A549 treated with CpdA at 1 μM for 4 hours (cell line): ENCODE results near the gene DMRTC2. TPM values are rescaled to one million over a fixed set of nuclear protein-coding genes. Genes with fewer than 3 reads are reported as not detected.

Source experiments
- total RNA-seq: library from RNA; stranded (reverse); fragments of 200-300 nt; extraction: Qiagen RNA extraction; gene quantifications from 5 replicates; pipeline ENCODE4 v1.2.3, GENCODE V29; 2022; ENCODE audit warnings: low read depth

The DMRTC2 gene
- not detected in 5 replicates for total RNA-seq

GRCh38 chr19:41845001-41845050 is at the start of gene DMRTC2:
Gene DMRTC2, plus strand, starts transcription at chr19:41845042. Its CDS starts 2,387 bp downstream, at chr19:41847429.

GRCh38 chr19:41796362-41796761 is 48.5 kb upstream of the DMRTC2 start, which contains the start of gene CEACAM3:
Gene CEACAM3, plus strand, starts transcription at chr19:41796587. Its CDS starts 91 bp downstream, at chr19:41796678.

GRCh38 chr19:41844601-41845000 is 241 bp upstream of the DMRTC2 start, which contains the start of gene LYPD4:
Gene LYPD4, minus strand, starts transcription at chr19:41844683. Its CDS starts 5,398 bp downstream, at chr19:41839285.

GRCh38 chr19:41859618-41860418 is 15.0 kb downstream of the DMRTC2 start, which contains the start of gene RPS19:
Gene RPS19, plus strand, starts transcription at chr19:41860255. Its CDS starts 520 bp downstream, at chr19:41860775.

GRCh38 chr19:41876847-41877832 is 32.3 kb downstream of the DMRTC2 start, which contains the start of gene CD79A:
Gene CD79A, plus strand, starts transcription at chr19:41877279. Its CDS starts 26 bp downstream, at chr19:41877305.

GRCh38 chr19:41882568-41883462 is 38.0 kb downstream of the DMRTC2 start, which contains the start of gene ARHGEF1:
Gene ARHGEF1, plus strand, starts transcription at chr19:41883184. Its CDS starts 4,899 bp downstream, at chr19:41888083.

Other genes with a start within 250 kb of the DMRTC2 start
- not detected in 5 replicates for gene CEACAM4, start 218.0 kb upstream of the DMRTC2 start, total RNA-seq
- 0.02 TPM in 1 of 5 replicates, not detected in the others for gene CEACAM7, start 156.8 kb upstream of the DMRTC2 start, total RNA-seq
- 1.8 to 2.7 TPM (median 2.4 TPM) in 5 replicates for gene CEACAM5, start 136.4 kb upstream of the DMRTC2 start, total RNA-seq
- gene CEACAM6, start 89.5 kb upstream of the DMRTC2 start, total RNA-seq, result 19.9 to 28.7 TPM (median 26.1 TPM) in 5 replicates
- gene CEACAM3, start 48.5 kb upstream of the DMRTC2 start, total RNA-seq, result not detected in 5 replicates
- gene LYPD4, start 359 bp upstream of the DMRTC2 start, total RNA-seq, result not detected in 5 replicates
- gene RPS19, start 15.2 kb downstream of the DMRTC2 start, total RNA-seq, result 8,931 to 10,409 TPM (median 9,359 TPM) in 5 replicates
- gene CD79A, start 32.2 kb downstream of the DMRTC2 start, total RNA-seq, result 0.52 to 1.3 TPM (median 1.0 TPM) in 5 replicates
- gene ARHGEF1, start 38.1 kb downstream of the DMRTC2 start, total RNA-seq, result 87.0 to 126 TPM (median 107 TPM) in 5 replicates
- gene ERFL, start 83.4 kb downstream of the DMRTC2 start, total RNA-seq, result 0.21 to 0.35 TPM (median 0.26 TPM) in 5 replicates
- 178 to 267 TPM (median 257 TPM) in 5 replicates for gene RABAC1, start 114.3 kb downstream of the DMRTC2 start, total RNA-seq
- 3.5 to 5.1 TPM (median 4.9 TPM) in 5 replicates for gene ATP1A3, start 149.2 kb downstream of the DMRTC2 start, total RNA-seq
- 0.42 to 0.93 TPM (median 0.57 TPM) in 5 replicates for gene GRIK5, start 225.2 kb downstream of the DMRTC2 start, total RNA-seq
- gene ZNF574, start 231.1 kb downstream of the DMRTC2 start, total RNA-seq, result 27.9 to 38.6 TPM (median 37.0 TPM) in 5 replicates